ENCODE data around the gene SNX15. TPM values are rescaled to one million over a fixed set of nuclear protein-coding genes. Genes with fewer than 3 reads are reported as not detected.

The SNX15 gene
- total RNA-seq, 1 experiment from 2014 or later, result 21.0 TPM

DNA sequence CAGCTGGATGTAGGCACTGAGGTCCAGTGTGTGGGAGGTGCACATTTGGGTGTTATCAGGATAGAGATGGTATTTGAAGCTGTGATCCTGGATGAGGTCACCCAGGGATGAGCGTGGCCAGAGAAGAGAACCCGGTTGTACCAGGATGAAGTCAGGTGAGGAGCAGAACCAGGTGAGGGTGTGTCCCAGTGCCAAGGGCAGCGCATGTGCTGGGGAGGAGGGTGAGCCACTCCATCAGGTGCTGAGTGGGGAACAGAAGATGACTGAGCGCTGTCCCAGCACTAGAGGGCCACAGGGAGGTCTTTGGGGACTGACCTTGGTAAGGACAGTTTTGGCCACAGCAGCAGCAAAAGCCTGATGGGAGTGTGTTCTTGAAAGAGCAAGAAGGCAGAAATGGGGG, 10.5 kb upstream of the SNX15 start:
- ChIA-PET CTCF (interaction anchor here (4.7 kb wide), 1 partner anchor 10 kb away, joined by 64 read pairs; the partner anchor contains the start of gene SNX15), POLR2A (interaction anchor here (0.6 to 1.2 kb wide), 2 partner anchors 10 to 116 kb away, joined by 3 to 4 read pairs; no protein-coding TSS in a partner anchor)
- Mint-ChIP-seq H3K36me3 (ENCODE audit: insufficient read depth, unreplicated experiment) (peaks cover 6% of the 10 kb centered on the region), H3K27ac (ENCODE audit: low read depth, unreplicated experiment) (no peak overlapping the region), H3K4me1 (ENCODE audit: insufficient read depth, unreplicated experiment) (peaks cover 16% of the 10 kb centered on the region), H3K27me3 (ENCODE audit: insufficient read depth, unreplicated experiment) (no peaks in the 10 kb centered on the region), H3K9me3 (ENCODE audit: unreplicated experiment) (no peaks in the 10 kb centered on the region), H3K4me3 (ENCODE audit: unreplicated experiment) (no peak overlapping the region)
- no peak for DNase-seq (ENCODE audit: unreplicated experiment)
- BruUV-seq (replicated peaks), result no TSS peak
- intact Hi-C loops (cut with micrococcal nuclease), result loop anchor here (10.0 kb wide), 1 partner anchor 232 kb away; no protein-coding TSS in a partner anchor
- TF ChIP-seq, protein P1, sequence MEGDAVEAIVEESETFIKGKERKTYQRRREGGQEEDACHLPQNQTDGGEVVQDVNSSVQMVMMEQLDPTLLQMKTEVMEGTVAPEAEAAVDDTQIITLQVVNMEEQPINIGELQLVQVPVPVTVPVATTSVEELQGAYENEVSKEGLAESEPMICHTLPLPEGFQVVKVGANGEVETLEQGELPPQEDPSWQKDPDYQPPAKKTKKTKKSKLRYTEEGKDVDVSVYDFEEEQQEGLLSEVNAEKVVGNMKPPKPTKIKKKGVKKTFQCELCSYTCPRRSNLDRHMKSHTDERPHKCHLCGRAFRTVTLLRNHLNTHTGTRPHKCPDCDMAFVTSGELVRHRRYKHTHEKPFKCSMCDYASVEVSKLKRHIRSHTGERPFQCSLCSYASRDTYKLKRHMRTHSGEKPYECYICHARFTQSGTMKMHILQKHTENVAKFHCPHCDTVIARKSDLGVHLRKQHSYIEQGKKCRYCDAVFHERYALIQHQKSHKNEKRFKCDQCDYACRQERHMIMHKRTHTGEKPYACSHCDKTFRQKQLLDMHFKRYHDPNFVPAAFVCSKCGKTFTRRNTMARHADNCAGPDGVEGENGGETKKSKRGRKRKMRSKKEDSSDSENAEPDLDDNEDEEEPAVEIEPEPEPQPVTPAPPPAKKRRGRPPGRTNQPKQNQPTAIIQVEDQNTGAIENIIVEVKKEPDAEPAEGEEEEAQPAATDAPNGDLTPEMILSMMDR (IDR thresholded peaks at IDR 0.05; ENCODE audit: unreplicated experiment), result no peak

DNA sequence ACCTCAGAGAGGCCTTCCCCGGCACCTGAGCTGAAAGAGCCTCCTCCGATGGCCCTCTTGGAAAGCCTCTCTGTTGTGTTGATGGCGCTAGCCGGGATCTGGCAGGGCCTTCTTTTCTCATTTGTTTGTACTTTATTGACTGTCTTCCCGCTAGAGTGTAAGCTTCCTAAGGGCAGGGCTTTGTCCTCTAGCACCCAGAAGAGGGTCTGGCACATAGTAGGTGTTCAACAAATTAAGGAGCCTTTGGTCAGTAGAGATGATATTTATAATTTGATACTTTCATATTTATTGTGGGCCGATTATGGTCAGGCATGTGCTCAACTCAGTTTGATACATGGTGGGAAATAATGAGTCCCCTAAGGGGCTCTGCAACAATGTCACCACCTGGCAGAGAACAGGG, 9.3 kb upstream of the SNX15 start:
- CTCF ChIA-PET, result interaction anchor here (0.6 kb wide), 1 partner anchor 33 kb away, joined by 3 read pairs; no protein-coding TSS in a partner anchor
- no peak for DNase-seq (ENCODE audit: unreplicated experiment)
- peaks cover 20% of the 10 kb centered on the region for H3K4me1 Mint-ChIP-seq (ENCODE audit: insufficient read depth, unreplicated experiment)
- H3K27ac Mint-ChIP-seq (ENCODE audit: low read depth, unreplicated experiment), result no peak overlapping the region
- H3K27me3 Mint-ChIP-seq (ENCODE audit: insufficient read depth, unreplicated experiment), result no peaks in the 10 kb centered on the region
- intact Hi-C loops (cut with micrococcal nuclease), result loop anchor here (10.0 kb wide), 1 partner anchor 233 kb away; no protein-coding TSS in a partner anchor
- BruUV-seq (replicated peaks), result no TSS peak
- TF ChIP-seq, protein P1 (IDR thresholded peaks at IDR 0.05; ENCODE audit: unreplicated experiment), result no peak
- peaks cover 6% of the 10 kb centered on the region for H3K36me3 Mint-ChIP-seq (ENCODE audit: insufficient read depth, unreplicated experiment)
- POLR2A ChIA-PET, result interaction anchor here (0.7 to 1.2 kb wide), 3 partner anchors 8 to 16 kb away, joined by 3 to 4 read pairs (median 3); no protein-coding TSS in a partner anchor
- no peaks in the 10 kb centered on the region for H3K9me3 Mint-ChIP-seq (ENCODE audit: unreplicated experiment)
- no peak overlapping the region for H3K4me3 Mint-ChIP-seq (ENCODE audit: unreplicated experiment)

DNA sequence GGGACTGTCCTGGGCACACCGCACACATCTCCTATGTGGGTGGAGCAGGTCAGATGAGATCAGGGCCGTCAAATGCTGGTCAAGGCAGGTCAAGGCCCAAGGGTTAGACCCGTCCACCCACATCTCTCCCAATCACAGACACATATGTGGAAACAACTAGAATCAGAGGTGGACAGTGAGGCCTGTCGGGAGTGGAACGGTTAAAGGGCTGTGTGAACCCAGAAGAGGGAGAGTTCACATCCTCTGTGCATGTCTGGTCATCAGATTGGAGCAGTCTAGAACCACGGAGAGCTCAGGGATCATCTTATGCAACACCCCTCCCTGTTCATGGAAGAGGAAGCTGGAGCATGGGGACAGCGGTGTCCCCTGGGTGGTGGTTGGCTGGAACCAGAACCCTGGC, 7.4 kb upstream of the SNX15 start:
- Mint-ChIP-seq H3K9me3 (ENCODE audit: unreplicated experiment) (no peaks in the 10 kb centered on the region), H3K4me1 (ENCODE audit: insufficient read depth, unreplicated experiment) (peaks cover 15% of the 10 kb centered on the region), H3K36me3 (ENCODE audit: insufficient read depth, unreplicated experiment) (peaks cover 6% of the 10 kb centered on the region), H3K27me3 (ENCODE audit: insufficient read depth, unreplicated experiment) (no peaks in the 10 kb centered on the region), H3K27ac (ENCODE audit: low read depth, unreplicated experiment) (no peak overlapping the region), H3K4me3 (ENCODE audit: unreplicated experiment) (no peak overlapping the region)
- no peak for DNase-seq (ENCODE audit: unreplicated experiment)
- intact Hi-C loops (cut with micrococcal nuclease), result loop anchor here (10.0 kb wide), 1 partner anchor 235 kb away; no protein-coding TSS in a partner anchor
- TF ChIP-seq, protein P1 (IDR thresholded peaks at IDR 0.05; ENCODE audit: unreplicated experiment), result no peak
- ChIA-PET CTCF (no interaction called here), POLR2A (no interaction called here)
- BruUV-seq (replicated peaks), result no TSS peak

DNA sequence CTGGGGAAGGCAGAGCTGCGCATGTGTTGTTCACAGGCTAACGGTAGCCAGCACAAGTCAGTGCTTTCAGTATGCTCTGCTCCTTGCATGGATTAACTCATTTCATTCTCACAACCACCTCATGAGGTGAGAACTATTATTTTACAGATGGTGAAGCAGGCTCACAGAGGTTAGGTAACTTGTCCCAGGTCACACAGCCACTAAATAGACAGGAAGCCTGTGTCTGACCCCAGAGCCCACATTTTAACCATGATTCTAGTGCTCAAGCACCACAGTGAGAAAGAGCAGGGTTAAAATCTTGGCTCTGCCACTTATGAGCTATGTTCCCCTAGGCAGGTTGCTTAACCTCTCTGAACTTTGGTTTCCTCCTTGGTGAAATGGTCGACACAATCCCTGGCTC, 6.2 kb upstream of the SNX15 start:
- H3K36me3 Mint-ChIP-seq (ENCODE audit: insufficient read depth, unreplicated experiment), result peaks cover 6% of the 10 kb centered on the region
- CTCF ChIA-PET, result no interaction called here
- no peaks in the 10 kb centered on the region for H3K9me3 Mint-ChIP-seq (ENCODE audit: unreplicated experiment)
- BruUV-seq (replicated peaks), result no TSS peak
- H3K27me3 Mint-ChIP-seq (ENCODE audit: insufficient read depth, unreplicated experiment), result no peaks in the 10 kb centered on the region
- H3K27ac Mint-ChIP-seq (ENCODE audit: low read depth, unreplicated experiment), result no peak overlapping the region
- intact Hi-C loops (cut with micrococcal nuclease), result no loop called here
- POLR2A ChIA-PET, result no interaction called here
- no peak for DNase-seq (ENCODE audit: unreplicated experiment)
- H3K4me1 Mint-ChIP-seq (ENCODE audit: insufficient read depth, unreplicated experiment), result peaks cover 15% of the 10 kb centered on the region
- TF ChIP-seq, protein P1 (IDR thresholded peaks at IDR 0.05; ENCODE audit: unreplicated experiment), result no peak
- no peak overlapping the region for H3K4me3 Mint-ChIP-seq (ENCODE audit: unreplicated experiment)

All from MCF 10A (cell line).